ENCODE results near the gene STAP2.

The STAP2 gene

DNA sequence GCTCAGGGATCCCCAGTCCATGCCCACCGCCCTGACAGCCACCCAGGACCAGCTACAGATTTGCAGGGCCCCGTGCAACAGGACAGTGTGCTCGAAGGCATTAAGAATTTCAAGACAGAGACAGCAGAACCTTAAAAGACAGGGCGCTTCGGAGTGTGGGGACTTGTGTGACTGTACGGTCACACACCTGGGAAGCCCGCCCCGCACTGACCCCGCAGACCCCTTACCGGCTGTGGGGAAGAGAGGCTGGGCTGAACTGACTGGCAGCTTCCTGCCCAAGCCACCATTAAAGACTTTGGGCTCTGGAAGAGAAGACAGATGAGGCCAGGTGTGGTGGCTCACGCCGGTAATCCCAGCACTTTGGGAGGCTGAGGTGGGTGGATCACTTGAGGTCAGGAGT, 14.4 kb downstream of the STAP2 start:
- H3K4me2 ChIP-seq (ENCODE audit: low read length), result no peak overlapping the region
- H3K9ac ChIP-seq (ENCODE audit: low read length), result no peak overlapping the region
- no peaks in the 10 kb centered on the region for H3K27me3 ChIP-seq (ENCODE audit: insufficient read depth, low read length)
- no peaks in the 10 kb centered on the region for H3K79me2 ChIP-seq (ENCODE audit: control insufficient read depth, insufficient read depth, low read length, poor library complexity)
- no peak overlapping the region for H3K4ac ChIP-seq (ENCODE audit: low read depth, low read length)
- peaks cover 19% of the 10 kb centered on the region for H3K9me3 ChIP-seq (ENCODE audit: insufficient read depth, low read depth, low read length)
- no peak overlapping the region for H4K12ac ChIP-seq (ENCODE audit: low read depth, low read length)
- no peak overlapping the region for H4K91ac ChIP-seq (ENCODE audit: low read depth, low read length)
- H3K27ac ChIP-seq (ENCODE audit: low read depth, low read length), result no peak overlapping the region
- H3K4me1 ChIP-seq (ENCODE audit: control insufficient read depth in 1 of 2, insufficient read depth in 2 of 2, low read length in 2 of 2), result peaks cover 13 to 15% of the 10 kb centered on the region in 2 experiments
- H3K79me1 ChIP-seq (ENCODE audit: low read length), result no peaks in the 10 kb centered on the region
- peaks cover 2 to 9% of the 10 kb centered on the region in 2 experiments for H3K36me3 ChIP-seq (ENCODE audit: control insufficient read depth in 1 of 2, insufficient read depth in 2 of 2, low read length in 2 of 2)
- H2BK120ac ChIP-seq (ENCODE audit: insufficient read depth, low read length, poor library complexity), result no peak overlapping the region
- no CpG with 5 or more reads among the region's 12 CpGs for WGBS (ENCODE audit: extremely low coverage, insufficient coverage, insufficient read length)
- H2BK5ac ChIP-seq (ENCODE audit: low read depth, low read length, poor library complexity), result no peak overlapping the region
- no peak overlapping the region for H3K23ac ChIP-seq (ENCODE audit: low read length)
- no peak overlapping the region for H2AK5ac ChIP-seq (ENCODE audit: low read length)
- no peak overlapping the region for H3K4me3 ChIP-seq (ENCODE audit: low read depth, low read length)
- no peak overlapping the region for H2AFZ ChIP-seq (ENCODE audit: insufficient read depth, low read length, poor library complexity)
- no peak overlapping the region for H3K14ac ChIP-seq (ENCODE audit: low read length)
- no peak overlapping the region for H2BK12ac ChIP-seq (ENCODE audit: low read length)
- no peak overlapping the region for H3K18ac ChIP-seq (ENCODE audit: low read length)
- no peak for DNase-seq
- H4K8ac ChIP-seq (ENCODE audit: low read depth, low read length), result no peak overlapping the region

DNA sequence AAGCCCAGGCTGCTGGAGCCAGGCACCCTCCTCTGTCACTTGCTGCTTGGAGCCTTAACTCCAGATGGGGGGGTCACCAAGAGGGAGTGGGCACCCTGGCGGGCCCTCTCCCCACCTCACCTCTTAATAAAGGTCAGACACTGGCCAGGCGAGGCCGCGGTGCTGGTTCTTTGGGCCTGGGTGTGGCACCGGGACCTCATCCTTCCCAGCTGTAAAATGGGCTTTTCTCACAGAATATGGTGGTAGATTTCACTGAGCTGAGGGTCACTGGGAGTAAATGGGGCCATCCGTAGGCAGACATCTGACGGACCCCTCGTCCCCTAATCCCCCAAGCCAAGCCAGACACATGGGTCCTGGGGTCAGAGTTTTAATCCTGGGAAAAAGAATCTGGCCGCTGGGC, 14.9 kb downstream of the STAP2 start:
- WGBS (ENCODE audit: extremely low coverage, insufficient coverage, insufficient read length), result no CpG with 5 or more reads among the region's 9 CpGs
- no peak overlapping the region for H3K14ac ChIP-seq (ENCODE audit: low read length)
- no peak overlapping the region for H3K4me2 ChIP-seq (ENCODE audit: low read length)
- H3K79me1 ChIP-seq (ENCODE audit: low read length), result no peaks in the 10 kb centered on the region
- H3K36me3 ChIP-seq (ENCODE audit: control insufficient read depth in 1 of 2, insufficient read depth in 2 of 2, low read length in 2 of 2), result peaks cover 2 to 9% of the 10 kb centered on the region in 2 experiments
- H3K23ac ChIP-seq (ENCODE audit: low read length), result no peak overlapping the region
- H3K4ac ChIP-seq (ENCODE audit: low read depth, low read length), result no peak overlapping the region
- H2AK5ac ChIP-seq (ENCODE audit: low read length), result no peak overlapping the region
- H3K9me3 ChIP-seq (ENCODE audit: insufficient read depth, low read depth, low read length), result peaks cover 19% of the 10 kb centered on the region
- H2BK5ac ChIP-seq (ENCODE audit: low read depth, low read length, poor library complexity), result no peak overlapping the region
- no peaks in the 10 kb centered on the region for H3K79me2 ChIP-seq (ENCODE audit: control insufficient read depth, insufficient read depth, low read length, poor library complexity)
- no peaks in the 10 kb centered on the region for H3K27me3 ChIP-seq (ENCODE audit: insufficient read depth, low read length)
- H3K4me1 ChIP-seq (ENCODE audit: control insufficient read depth in 1 of 2, insufficient read depth in 2 of 2, low read length in 2 of 2), result peaks cover 12 to 15% of the 10 kb centered on the region in 2 experiments
- no peak overlapping the region for H4K12ac ChIP-seq (ENCODE audit: low read depth, low read length)
- H2AFZ ChIP-seq (ENCODE audit: insufficient read depth, low read length, poor library complexity), result no peak overlapping the region
- H2BK120ac ChIP-seq (ENCODE audit: insufficient read depth, low read length, poor library complexity), result no peak overlapping the region
- H3K4me3 ChIP-seq (ENCODE audit: low read depth, low read length), result no peak overlapping the region
- no peak overlapping the region for H3K9ac ChIP-seq (ENCODE audit: low read length)
- no peak overlapping the region for H3K18ac ChIP-seq (ENCODE audit: low read length)
- no peak for DNase-seq
- no peak overlapping the region for H3K27ac ChIP-seq (ENCODE audit: low read depth, low read length)
- H4K91ac ChIP-seq (ENCODE audit: low read depth, low read length), result no peak overlapping the region
- H2BK12ac ChIP-seq (ENCODE audit: low read length), result no peak overlapping the region
- no peak overlapping the region for H4K8ac ChIP-seq (ENCODE audit: low read depth, low read length)

DNA sequence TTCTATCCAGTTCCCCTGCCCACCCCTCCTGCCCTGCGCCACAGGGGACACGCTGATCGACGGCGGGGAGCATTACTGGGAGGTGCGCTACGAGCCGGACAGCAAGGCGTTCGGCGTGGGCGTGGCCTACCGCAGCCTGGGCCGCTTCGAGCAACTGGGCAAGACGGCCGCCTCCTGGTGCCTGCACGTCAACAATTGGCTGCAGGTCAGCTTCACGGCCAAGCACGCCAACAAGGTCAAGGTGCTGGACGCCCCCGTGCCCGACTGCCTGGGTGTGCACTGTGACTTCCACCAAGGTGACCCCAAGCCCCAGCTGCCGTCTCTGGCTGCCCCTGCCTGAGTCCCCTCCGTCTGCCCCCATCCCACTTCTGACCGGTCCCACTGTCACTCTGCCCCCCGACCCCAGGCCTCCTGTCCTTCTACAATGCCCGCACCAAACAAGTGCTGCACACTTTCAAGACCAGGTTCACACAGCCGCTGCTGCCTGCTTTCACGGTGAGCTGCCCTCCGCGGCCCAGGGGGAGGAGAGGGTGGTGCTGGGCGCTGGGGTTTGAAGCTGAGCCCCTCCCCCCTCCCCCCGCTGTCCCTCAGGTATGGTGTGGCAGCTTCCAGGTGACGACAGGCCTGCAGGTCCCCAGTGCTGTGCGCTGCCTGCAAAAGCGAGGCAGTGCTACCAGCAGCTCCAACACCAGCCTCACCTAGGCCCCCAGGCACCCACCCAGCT, 15.5 kb downstream of the STAP2 start:
- peak in 1 of 2 donors; percentile 55 for DNase-seq
- Histone ChIP-seq H3K4me3 (ENCODE audit: low read depth, low read length) (no peak overlapping the region), H3K18ac (ENCODE audit: low read length) (no peak overlapping the region), H3K9me3 (ENCODE audit: insufficient read depth, low read depth, low read length) (peaks cover 15% of the 10 kb centered on the region), H3K4ac (ENCODE audit: low read depth, low read length) (no peak overlapping the region), H3K23ac (ENCODE audit: low read length) (no peak overlapping the region), H3K79me1 (ENCODE audit: low read length) (no peaks in the 10 kb centered on the region), H2AK5ac (ENCODE audit: low read length) (no peak overlapping the region), H3K4me1 (ENCODE audit: control insufficient read depth in 1 of 2, insufficient read depth in 2 of 2, low read length in 2 of 2) (peaks cover 11 to 13% of the 10 kb centered on the region in 2 experiments), H2BK12ac (ENCODE audit: low read length) (no peak overlapping the region), H2AFZ (ENCODE audit: insufficient read depth, low read length, poor library complexity) (no peak overlapping the region), H3K36me3 (ENCODE audit: control insufficient read depth in 1 of 2, insufficient read depth in 2 of 2, low read length in 2 of 2) (peaks cover 2 to 9% of the 10 kb centered on the region in 2 experiments), H4K8ac (ENCODE audit: low read depth, low read length) (no peak overlapping the region), H2BK120ac (ENCODE audit: insufficient read depth, low read length, poor library complexity) (no peak overlapping the region), H3K79me2 (ENCODE audit: control insufficient read depth, insufficient read depth, low read length, poor library complexity) (no peaks in the 10 kb centered on the region), H3K14ac (ENCODE audit: low read length) (no peak overlapping the region), H3K4me2 (ENCODE audit: low read length) (no peak overlapping the region), H4K91ac (ENCODE audit: low read depth, low read length) (no peak overlapping the region), H3K27ac (ENCODE audit: low read depth, low read length) (no peak overlapping the region), H2BK5ac (ENCODE audit: low read depth, low read length, poor library complexity) (no peak overlapping the region), H4K12ac (ENCODE audit: low read depth, low read length) (no peak overlapping the region), H3K9ac (ENCODE audit: low read length) (no peak overlapping the region), H3K27me3 (ENCODE audit: insufficient read depth, low read length) (no peaks in the 10 kb centered on the region)
- no CpG with 5 or more reads among the region's 37 CpGs for WGBS (ENCODE audit: extremely low coverage, insufficient coverage, insufficient read length)

DNA sequence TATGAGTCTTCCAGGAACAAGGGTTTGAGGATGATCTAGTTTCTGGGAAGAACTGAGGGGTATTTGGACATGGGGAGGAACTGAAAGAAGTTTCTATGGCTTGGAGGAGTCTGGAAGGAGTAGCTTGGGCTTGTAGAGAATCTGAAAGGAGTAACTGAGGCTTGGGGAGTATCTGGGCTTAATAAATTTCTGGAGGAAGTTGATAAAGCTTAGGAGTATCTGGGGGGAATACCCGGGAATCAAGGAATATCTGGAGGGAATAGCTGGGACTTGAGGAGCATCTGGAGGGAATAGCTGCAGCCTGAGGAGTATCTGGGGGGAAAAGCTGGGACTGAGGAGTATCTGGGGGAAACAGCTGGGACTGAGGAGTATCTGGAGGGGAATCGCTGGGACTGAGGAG, 18.2 kb downstream of the STAP2 start:
- Histone ChIP-seq H2BK12ac (ENCODE audit: low read length) (no peak overlapping the region), H3K18ac (ENCODE audit: low read length) (no peak overlapping the region), H4K91ac (ENCODE audit: low read depth, low read length) (no peak overlapping the region), H3K14ac (ENCODE audit: low read length) (no peak overlapping the region), H4K8ac (ENCODE audit: low read depth, low read length) (no peak overlapping the region), H2AFZ (ENCODE audit: insufficient read depth, low read length, poor library complexity) (no peak overlapping the region), H2BK5ac (ENCODE audit: low read depth, low read length, poor library complexity) (no peak overlapping the region), H3K79me1 (ENCODE audit: low read length) (no peaks in the 10 kb centered on the region), H4K12ac (ENCODE audit: low read depth, low read length) (no peak overlapping the region), H3K4me2 (ENCODE audit: low read length) (no peak overlapping the region), H2AK5ac (ENCODE audit: low read length) (no peak overlapping the region), H3K4me3 (ENCODE audit: low read depth, low read length) (no peak overlapping the region), H3K27ac (ENCODE audit: low read depth, low read length) (no peak overlapping the region), H3K4me1 (ENCODE audit: control insufficient read depth in 1 of 2, insufficient read depth in 2 of 2, low read length in 2 of 2) (no peaks in the 10 kb centered on the region), H3K27me3 (ENCODE audit: insufficient read depth, low read length) (no peaks in the 10 kb centered on the region), H3K79me2 (ENCODE audit: control insufficient read depth, insufficient read depth, low read length, poor library complexity) (no peaks in the 10 kb centered on the region), H2BK120ac (ENCODE audit: insufficient read depth, low read length, poor library complexity) (no peak overlapping the region), H3K36me3 (ENCODE audit: control insufficient read depth in 1 of 2, insufficient read depth in 2 of 2, low read length in 2 of 2) (peaks cover 0 to 9% of the 10 kb centered on the region in 2 experiments), H3K9ac (ENCODE audit: low read length) (no peak overlapping the region), H3K23ac (ENCODE audit: low read length) (no peak overlapping the region), H3K4ac (ENCODE audit: low read depth, low read length) (no peak overlapping the region), H3K9me3 (ENCODE audit: insufficient read depth, low read depth, low read length) (peaks cover 9% of the 10 kb centered on the region)
- WGBS (ENCODE audit: extremely low coverage, insufficient coverage, insufficient read length), result no CpG with 5 or more reads among the region's 2 CpGs
- no peak for DNase-seq
